ENCODE measurements around the gene PHF12.

Gene PHF12

GRCh38 chr17:28959471-28959871 is 8.2 kb upstream of the PHF12 start:
- no peak overlapping the region for H3K4me2 ChIP-seq (ENCODE audit: low read depth, low read length, poor library complexity, severe bottlenecking)

GRCh38 chr17:28958820-28959455 is 7.6 kb upstream of the PHF12 start:
- TF ChIP-seq CTCF (IDR thresholded peaks at IDR 0.05; ENCODE audit: insufficient read depth, low read length, poor library complexity, severe bottlenecking) (no peak), EZH2phosphoT487 (conservative IDR thresholded peaks at IDR 0.05; ENCODE audit: low read length) (no peak)
- H2AFZ ChIP-seq (ENCODE audit: low read depth, low read length, severe bottlenecking): no peak overlapping the region
- no peaks in the 10 kb centered on the region for H4K20me1 ChIP-seq (ENCODE audit: low read depth, low read length)
- H3K36me3 ChIP-seq (ENCODE audit: low read length): no peaks in the 10 kb centered on the region
- no peak overlapping the region for H3K4me2 ChIP-seq (ENCODE audit: low read depth, low read length, poor library complexity, severe bottlenecking)
- no peaks in the 10 kb centered on the region for H3K9me3 ChIP-seq (ENCODE audit: insufficient read depth, low read length)
- no peaks in the 10 kb centered on the region for H3K9me2 ChIP-seq (replicated peaks; ENCODE audit: insufficient read depth, low read length)
- H3F3A ChIP-seq (ENCODE audit: insufficient read depth): no peaks in the 10 kb centered on the region
- H3K9ac ChIP-seq (ENCODE audit: low read length): no peak overlapping the region
- no peak overlapping the region for H3K4me3 ChIP-seq (ENCODE audit: insufficient read depth, low read length, poor library complexity, severe bottlenecking)
- H3K27me3 ChIP-seq (ENCODE audit: low read length): no peaks in the 10 kb centered on the region
- H3K27ac ChIP-seq (ENCODE audit: low read depth, low read length): no peak overlapping the region
- H3K79me2 ChIP-seq (ENCODE audit: insufficient read depth, low read length): no peaks in the 10 kb centered on the region

More at GRCh38 chr17:28959471-28959871, 8.2 kb upstream of the PHF12 start:
- no peak overlapping the region for H3K27ac ChIP-seq (ENCODE audit: low read depth, low read length)
- H3F3A ChIP-seq (ENCODE audit: insufficient read depth): no peaks in the 10 kb centered on the region
- H3K36me3 ChIP-seq (ENCODE audit: low read length): no peaks in the 10 kb centered on the region
- no peaks in the 10 kb centered on the region for H4K20me1 ChIP-seq (ENCODE audit: low read depth, low read length)
- no peak for TF ChIP-seq EZH2phosphoT487 (conservative IDR thresholded peaks at IDR 0.05; ENCODE audit: low read length)
- no peak for TF ChIP-seq CTCF (IDR thresholded peaks at IDR 0.05; ENCODE audit: insufficient read depth, low read length, poor library complexity, severe bottlenecking)
- no peak overlapping the region for H2AFZ ChIP-seq (ENCODE audit: low read depth, low read length, severe bottlenecking)
- H3K27me3 ChIP-seq (ENCODE audit: low read length): no peaks in the 10 kb centered on the region
- H3K9me3 ChIP-seq (ENCODE audit: insufficient read depth, low read length): no peaks in the 10 kb centered on the region
- no peaks in the 10 kb centered on the region for H3K9me2 ChIP-seq (replicated peaks; ENCODE audit: insufficient read depth, low read length)
- H3K9ac ChIP-seq (ENCODE audit: low read length): no peak overlapping the region
- no peaks in the 10 kb centered on the region for H3K79me2 ChIP-seq (ENCODE audit: insufficient read depth, low read length)
- no peak overlapping the region for H3K4me3 ChIP-seq (ENCODE audit: insufficient read depth, low read length, poor library complexity, severe bottlenecking)

- no peak overlapping the region for H2AFZ ChIP-seq (ENCODE audit: low read depth, low read length, severe bottlenecking)
- peaks cover 3% of the 10 kb centered on the region; the same call in 1 of the 2 replicates for H3F3A ChIP-seq (ENCODE audit: insufficient read depth)
- no peaks in the 10 kb centered on the region for H3K9me2 ChIP-seq (replicated peaks; ENCODE audit: insufficient read depth, low read length)
- H3K79me2 ChIP-seq (ENCODE audit: insufficient read depth, low read length): no peaks in the 10 kb centered on the region
- no peaks in the 10 kb centered on the region for H3K36me3 ChIP-seq (ENCODE audit: low read length)
- no peak overlapping the region for H3K4me3 ChIP-seq (ENCODE audit: insufficient read depth, low read length, poor library complexity, severe bottlenecking)
- TF ChIP-seq EZH2phosphoT487 (conservative IDR thresholded peaks at IDR 0.05; ENCODE audit: low read length) (no peak), CTCF (IDR thresholded peaks at IDR 0.05; ENCODE audit: insufficient read depth, low read length, poor library complexity, severe bottlenecking) (no peak)
- H4K20me1 ChIP-seq (ENCODE audit: low read depth, low read length): no peaks in the 10 kb centered on the region
- H3K4me2 ChIP-seq (ENCODE audit: low read depth, low read length, poor library complexity, severe bottlenecking): no peak overlapping the region
- H3K27me3 ChIP-seq (ENCODE audit: low read length): no peaks in the 10 kb centered on the region
- no peaks in the 10 kb centered on the region for H3K9me3 ChIP-seq (ENCODE audit: insufficient read depth, low read length)
- H3K27ac ChIP-seq (ENCODE audit: low read depth, low read length): no peak overlapping the region
- no peak overlapping the region for H3K9ac ChIP-seq (ENCODE audit: low read length)
Measured at GRCh38 chr17:28957992-28958355, 6.7 kb upstream of the PHF12 start.
